Measurements from ENCODE around the gene TCF23. TPM values are rescaled to one million over a fixed set of nuclear protein-coding genes. Genes with fewer than 3 reads are reported as not detected.
"Not testable (repeated sequence)": the region's sequence is repeated elsewhere in the genome, so short reads cannot be mapped to it uniquely, and the experiment has no call there.

Gene TCF23
- total RNA-seq, 1 donor from 2014 or later, result not detected

DNA sequence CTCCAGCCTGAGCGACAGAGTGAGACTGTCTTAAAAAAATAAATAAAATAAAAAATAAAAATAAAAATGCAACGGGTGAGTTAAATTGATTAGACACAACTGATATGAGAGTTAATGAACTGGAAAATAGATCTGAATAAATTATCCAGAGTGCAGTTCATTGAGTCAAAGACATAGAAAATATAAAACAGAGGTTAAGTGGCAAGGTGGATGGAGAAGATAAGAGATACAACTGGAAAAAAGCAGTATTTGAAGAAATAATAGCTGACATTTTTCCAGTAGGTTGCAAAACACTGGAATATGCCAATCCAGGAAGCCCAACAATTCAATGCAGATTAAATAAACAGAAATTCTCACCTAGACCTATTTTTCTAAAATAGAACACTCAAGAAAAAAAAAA, 40.6 kb upstream of the TCF23 start:
- H3K9me3 Mint-ChIP-seq, result no peaks in the 10 kb centered on the region
- DNase-seq (ENCODE audit: low read depth, low spot score), result no peak
- no peaks in the 10 kb centered on the region for H3K36me3 Mint-ChIP-seq (ENCODE audit: low read depth)
- no peaks in the 10 kb centered on the region for H3K4me1 Mint-ChIP-seq
- peaks cover 9% of the 10 kb centered on the region for H3K27me3 Mint-ChIP-seq (ENCODE audit: low read depth)
- H3K27ac Mint-ChIP-seq (ENCODE audit: unreplicated experiment), result no peak overlapping the region
- no peak overlapping the region for H3K4me3 Mint-ChIP-seq
- TF ChIP-seq, protein P1, sequence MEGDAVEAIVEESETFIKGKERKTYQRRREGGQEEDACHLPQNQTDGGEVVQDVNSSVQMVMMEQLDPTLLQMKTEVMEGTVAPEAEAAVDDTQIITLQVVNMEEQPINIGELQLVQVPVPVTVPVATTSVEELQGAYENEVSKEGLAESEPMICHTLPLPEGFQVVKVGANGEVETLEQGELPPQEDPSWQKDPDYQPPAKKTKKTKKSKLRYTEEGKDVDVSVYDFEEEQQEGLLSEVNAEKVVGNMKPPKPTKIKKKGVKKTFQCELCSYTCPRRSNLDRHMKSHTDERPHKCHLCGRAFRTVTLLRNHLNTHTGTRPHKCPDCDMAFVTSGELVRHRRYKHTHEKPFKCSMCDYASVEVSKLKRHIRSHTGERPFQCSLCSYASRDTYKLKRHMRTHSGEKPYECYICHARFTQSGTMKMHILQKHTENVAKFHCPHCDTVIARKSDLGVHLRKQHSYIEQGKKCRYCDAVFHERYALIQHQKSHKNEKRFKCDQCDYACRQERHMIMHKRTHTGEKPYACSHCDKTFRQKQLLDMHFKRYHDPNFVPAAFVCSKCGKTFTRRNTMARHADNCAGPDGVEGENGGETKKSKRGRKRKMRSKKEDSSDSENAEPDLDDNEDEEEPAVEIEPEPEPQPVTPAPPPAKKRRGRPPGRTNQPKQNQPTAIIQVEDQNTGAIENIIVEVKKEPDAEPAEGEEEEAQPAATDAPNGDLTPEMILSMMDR (conservative IDR thresholded peaks at IDR 0.05), result no peak

DNA sequence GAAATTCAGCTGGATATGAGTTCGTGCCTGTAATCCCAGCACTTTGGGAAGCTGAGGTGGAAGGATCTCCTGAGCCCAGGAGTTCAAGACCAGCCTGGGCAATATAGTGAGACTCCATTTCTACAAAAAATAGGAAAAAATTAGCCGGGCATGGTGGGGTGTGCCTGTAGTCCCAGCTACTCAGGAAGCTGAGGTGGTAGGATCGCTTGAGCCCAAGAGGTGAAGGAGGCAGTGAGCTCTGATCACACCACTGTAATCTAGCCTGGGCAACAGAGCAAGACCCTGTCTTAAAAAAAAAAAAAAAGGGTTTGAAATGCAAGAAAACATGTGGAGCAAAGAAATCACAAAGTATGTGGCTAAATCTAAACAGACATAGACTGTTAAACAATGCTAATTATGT, 39.7 kb upstream of the TCF23 start:
- TF ChIP-seq, protein P1 (conservative IDR thresholded peaks at IDR 0.05), result no peak
- no peak for DNase-seq (ENCODE audit: low read depth, low spot score)
- Mint-ChIP-seq H3K4me3 (no peak overlapping the region), H3K27me3 (ENCODE audit: low read depth) (peaks cover 12% of the 10 kb centered on the region), H3K4me1 (no peaks in the 10 kb centered on the region), H3K36me3 (ENCODE audit: low read depth) (no peaks in the 10 kb centered on the region), H3K27ac (ENCODE audit: unreplicated experiment) (no peak overlapping the region), H3K9me3 (no peaks in the 10 kb centered on the region)

DNA sequence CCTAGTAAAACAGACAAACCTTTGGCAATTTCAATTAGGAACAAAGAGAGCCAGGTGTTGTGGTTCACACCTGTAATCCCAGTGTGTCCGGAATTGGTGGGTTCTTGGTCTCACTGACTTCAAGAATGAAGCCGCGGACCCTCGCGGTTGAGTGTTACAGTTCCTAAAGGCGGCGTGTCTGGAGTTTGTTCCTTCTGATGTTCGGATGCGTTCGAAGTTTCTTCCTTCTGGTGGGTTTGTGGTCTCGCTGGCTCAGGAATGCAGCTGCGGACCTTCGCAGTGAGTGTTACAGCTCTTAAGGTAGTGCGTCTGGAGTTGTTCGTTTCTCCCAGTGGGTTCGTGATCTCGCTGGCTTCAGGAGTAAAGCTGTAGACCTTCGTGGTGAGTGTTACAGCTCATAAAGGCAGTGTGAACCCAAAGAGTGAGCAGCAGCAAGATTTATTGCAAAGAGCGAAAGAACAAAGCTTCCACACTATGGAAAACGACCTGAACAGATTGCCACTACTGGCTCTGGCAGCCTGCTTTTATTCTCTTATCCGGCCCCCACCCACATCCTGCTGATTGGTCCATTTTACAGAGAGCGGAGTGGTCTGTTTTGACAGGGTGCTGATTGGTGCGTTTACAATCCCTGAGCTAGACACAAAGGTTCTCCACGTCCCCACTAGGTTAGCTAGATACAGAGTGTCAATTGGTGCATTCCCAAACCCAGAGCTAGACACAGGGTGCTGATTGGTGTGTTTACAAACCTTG, 38.0 kb upstream of the TCF23 start:
- not testable (repeated sequence) for H3K4me1 Mint-ChIP-seq; DNase-seq (ENCODE audit: low read depth, low spot score); H3K27ac Mint-ChIP-seq (ENCODE audit: unreplicated experiment); H3K4me3 Mint-ChIP-seq; H3K36me3 Mint-ChIP-seq (ENCODE audit: low read depth); H3K9me3 Mint-ChIP-seq
- peaks cover 23% of the 10 kb centered on the region for H3K27me3 Mint-ChIP-seq (ENCODE audit: low read depth)

DNA sequence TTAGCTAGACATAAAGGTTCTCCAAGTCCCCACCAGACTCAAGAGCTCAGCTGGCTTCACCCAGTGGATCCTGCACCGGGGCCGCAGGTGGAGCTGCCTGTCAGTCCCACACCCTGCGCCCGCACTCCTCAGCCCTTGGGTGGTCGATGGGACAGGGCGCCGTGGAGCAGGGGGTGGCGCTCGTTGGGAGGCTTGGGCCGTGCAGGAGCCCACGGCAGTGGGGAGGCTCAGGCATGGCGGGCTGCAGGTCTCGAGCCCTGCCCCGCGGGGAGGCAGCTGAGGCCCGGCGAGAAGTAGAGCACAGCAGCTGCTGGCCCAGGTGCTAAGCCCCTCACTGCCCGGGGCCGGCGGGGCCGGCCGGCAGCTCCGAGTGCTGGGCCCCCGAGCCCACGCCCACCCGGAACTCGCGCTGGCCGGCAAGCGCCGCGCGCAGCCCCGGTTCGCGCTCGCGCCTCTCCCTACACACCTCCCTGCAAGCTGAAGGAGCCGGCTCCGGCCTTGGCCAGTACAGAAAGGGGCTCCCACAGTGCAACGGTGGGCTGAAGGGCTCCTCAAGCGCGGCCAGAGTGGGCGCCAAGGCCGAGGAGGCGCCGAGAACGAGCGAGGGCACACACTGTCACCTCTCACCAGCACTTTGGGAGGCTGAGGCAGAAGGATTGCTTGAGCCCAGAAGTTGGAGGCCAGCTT, 37.3 kb upstream of the TCF23 start:
- H3K4me3 Mint-ChIP-seq; DNase-seq (ENCODE audit: low read depth, low spot score); H3K27ac Mint-ChIP-seq (ENCODE audit: unreplicated experiment); H3K4me1 Mint-ChIP-seq; H3K36me3 Mint-ChIP-seq (ENCODE audit: low read depth); H3K9me3 Mint-ChIP-seq: not testable (repeated sequence)
- peaks cover 20% of the 10 kb centered on the region for H3K27me3 Mint-ChIP-seq (ENCODE audit: low read depth)

DNA sequence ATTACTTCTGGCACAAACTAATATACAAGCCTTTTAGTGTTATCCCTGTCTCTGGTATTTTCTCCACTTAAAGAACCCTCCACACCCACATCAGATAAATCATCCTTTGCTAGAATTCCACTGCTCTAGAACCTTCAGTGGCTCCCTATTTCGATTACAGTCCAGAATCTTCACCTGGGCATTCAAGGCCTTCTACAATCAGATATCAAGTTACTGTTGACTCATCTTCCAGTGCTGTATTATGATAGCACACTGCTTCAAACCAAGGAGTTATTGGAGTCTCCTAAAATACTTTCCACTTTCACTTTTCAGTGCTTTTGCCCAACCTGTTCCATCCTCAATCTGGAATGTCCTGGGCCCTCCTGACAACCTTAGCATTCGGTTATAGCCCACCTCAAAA, 33.3 kb upstream of the TCF23 start:
- H3K36me3 Mint-ChIP-seq (ENCODE audit: low read depth), result no peaks in the 10 kb centered on the region
- H3K9me3 Mint-ChIP-seq, result no peaks in the 10 kb centered on the region
- no peak overlapping the region for H3K27ac Mint-ChIP-seq (ENCODE audit: unreplicated experiment)
- H3K27me3 Mint-ChIP-seq (ENCODE audit: low read depth), result peaks cover 52% of the 10 kb centered on the region
- TF ChIP-seq, protein P1 (conservative IDR thresholded peaks at IDR 0.05), result no peak
- no peak overlapping the region for H3K4me3 Mint-ChIP-seq
- H3K4me1 Mint-ChIP-seq, result peaks cover 9% of the 10 kb centered on the region
- DNase-seq (ENCODE audit: low read depth, low spot score), result no peak

DNA sequence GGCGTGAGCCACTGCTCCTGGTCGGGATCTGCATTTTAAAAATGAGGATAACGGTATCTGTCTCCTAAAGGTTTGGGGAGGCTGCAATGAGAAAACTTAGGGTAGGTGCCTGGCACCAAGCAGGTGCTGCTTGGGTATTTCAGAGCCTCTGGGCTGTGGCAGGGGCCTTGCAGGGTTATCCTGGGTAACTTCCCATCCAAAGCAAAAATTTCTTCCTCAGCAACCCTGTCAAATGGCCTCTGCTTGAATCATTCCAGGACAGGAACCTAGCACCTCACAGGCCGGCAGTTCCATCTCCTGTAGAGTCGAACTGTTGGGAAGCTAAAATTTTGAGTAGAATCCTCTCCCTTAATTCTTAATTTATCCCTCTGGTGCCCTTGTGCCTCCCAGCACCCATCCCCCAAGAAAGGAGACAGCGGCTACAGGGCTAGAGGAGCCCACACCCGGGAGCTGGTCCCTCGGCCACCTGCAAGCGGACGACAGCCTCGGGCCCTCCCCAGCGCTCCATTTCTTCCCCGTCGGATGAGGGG, 30.7 kb upstream of the TCF23 start:
- Mint-ChIP-seq H3K36me3 (ENCODE audit: low read depth) (no peaks in the 10 kb centered on the region), H3K4me1 (peaks cover 11% of the 10 kb centered on the region), H3K27ac (ENCODE audit: unreplicated experiment) (no peak overlapping the region), H3K9me3 (no peaks in the 10 kb centered on the region), H3K27me3 (ENCODE audit: low read depth) (peaks cover 74% of the 10 kb centered on the region), H3K4me3 (no peak overlapping the region)
- TF ChIP-seq, protein P1 (conservative IDR thresholded peaks at IDR 0.05), result no peak
- DNase-seq (ENCODE audit: low read depth, low spot score), result no peak

All from neural crest cell (in vitro differentiated cells).